NCI-H82 treated with DMSO at 0.1 percent for 48 hours (cell line): ENCODE results near the gene LRRC15.

Experiments
- DNase-seq: peaks from one replicate; lab custom pipeline; 2025; ENCODE audit not compliant: unreplicated experiment; lab: John Stamatoyannopoulos, UW

Gene LRRC15

GRCh38 chr3:194364652-194365434 is 4.7 kb downstream of the LRRC15 start:
- no peak for DNase-seq

GRCh38 chr3:194364314-194364651 is 5.3 kb downstream of the LRRC15 start:
- DNase-seq = no peak

GRCh38 chr3:194360568-194360967 is 9.0 kb downstream of the LRRC15 start:
- DNase-seq = no peak

- DNase-seq = no peak
Measured at GRCh38 chr3:194357681-194358080, 11.9 kb downstream of the LRRC15 start.

- DNase-seq = no peak
Measured at GRCh38 chr3:194355379-194355778, 14.2 kb downstream of the LRRC15 start.

- DNase-seq = no peak
Measured at GRCh38 chr3:194354315-194354714, 15.2 kb downstream of the LRRC15 start.

- no peak for DNase-seq
Measured at GRCh38 chr3:194352667-194353246, 16.8 kb downstream of the LRRC15 start.

- DNase-seq = no peak
Measured at GRCh38 chr3:194351952-194352536, 17.5 kb downstream of the LRRC15 start.

- no peak for DNase-seq
Measured at GRCh38 chr3:194351080-194351672, 18.4 kb downstream of the LRRC15 start, which contains the start of gene CPN2. Gene CPN2 (minus strand): TSS chr3:194351328. CDS start chr3:194342702, 8,626 bp downstream.

GRCh38 chr3:194350726-194351071 is 18.8 kb downstream of the LRRC15 start:
- no peak for DNase-seq

- DNase-seq = no peak
Measured at GRCh38 chr3:194348354-194348753, 21.2 kb downstream of the LRRC15 start.

- DNase-seq = no peak
Measured at GRCh38 chr3:194346621-194347020, 22.9 kb downstream of the LRRC15 start.

- no peak for DNase-seq
Measured at GRCh38 chr3:194346035-194346434, 23.5 kb downstream of the LRRC15 start.

GRCh38 chr3:194344012-194344411 is 25.5 kb downstream of the LRRC15 start:
- DNase-seq = peak; percentile 56

- no peak for DNase-seq
Measured at GRCh38 chr3:194343561-194343893, 26.0 kb downstream of the LRRC15 start.

- no peak for DNase-seq
Measured at GRCh38 chr3:194342861-194343560, 26.5 kb downstream of the LRRC15 start.

- DNase-seq = no peak
Measured at GRCh38 chr3:194340757-194341400, 28.7 kb downstream of the LRRC15 start.

GRCh38 chr3:194339840-194340239 is 29.7 kb downstream of the LRRC15 start:
- DNase-seq = no peak

- DNase-seq = no peak
Measured at GRCh38 chr3:194339356-194339755, 30.2 kb downstream of the LRRC15 start.

GRCh38 chr3:194337965-194338753 is 31.4 kb downstream of the LRRC15 start:
- no peak for DNase-seq
